HepG2 (cell line): ENCODE results near the gene NAT10. TPM values are rescaled to one million over a fixed set of nuclear protein-coding genes. Genes with fewer than 3 reads are reported as not detected.

Source experiments
- ATAC-seq: fragments of 200-7000 bp; cut with Tn5 transposase; 3 replicates; pipeline ENCODE4 v1.9.1; 2020; ENCODE audit warnings: mild to moderate bottlenecking, moderate library complexity
- BruUV-seq: library from RNA; stranded (reverse); fragments of 400-500 nt; replicated peaks from 2 replicates; lab custom pipeline; 2021; lab: Mats Ljungman, UMichigan
- CTCF ChIA-PET: fragments of 300-600 bp; formaldehyde crosslinking; extraction: SDS; loops from one replicate; lab custom pipeline; 2021; ENCODE audit warnings: low total read pairs, inconsistent platforms, low intra/inter-chr PET ratio; lab: Yijun Ruan, JAX
- POLR2A ChIA-PET: fragments of 350-600 bp; sonication (Branson Sonifier 250); formaldehyde crosslinking; loops from one replicate; lab custom pipeline; 2020; ENCODE audit warnings: antibody characterized with exemption, inconsistent platforms; lab: Yijun Ruan, JAX
- DNase-seq: peaks from one replicate; pipeline ENCODE4 v3.0.0-alpha.2; 2015; ENCODE audit warnings: low spot score
- FAIRE-seq: peaks from 3 replicates; lab custom pipeline; 2011; peaks lifted over from hg19 to GRCh38; lab: Jason Lieb, UNC
- H2AFZ ChIP-seq: one replicate; pipeline ENCODE4 v1.6.1; 2011; ENCODE audit warnings: low read length, inconsistent platforms
- H3K27ac ChIP-seq: fragments of 300-600 bp; 3 replicates; pipeline ENCODE4 v1.8.0; 2011; ENCODE audit warnings: mixed run types, mild to moderate bottlenecking, mixed read lengths, low read length, inconsistent platforms; ENCODE audit not compliant: insufficient read depth; ENCODE audit errors: extremely low read length
- H3K27me3 ChIP-seq, 2 experiments: fragments of 200-600 bp in 1 of 2; 2 replicates in 1 of 2; 3 replicates in 1 of 2; pipeline versions ENCODE4 v1.6.0 to v1.8.0; 2011; ENCODE audit warnings: low read length in 2 of 2, mild to moderate bottlenecking in 2 of 2, moderate library complexity in 2 of 2, inconsistent platforms in 1 of 2; ENCODE audit not compliant: insufficient read depth in 2 of 2, control insufficient read depth in 1 of 2
- H3K36me3 ChIP-seq, 2 experiments: fragments of 200-600 bp in 1 of 2; replicated peaks in 1 of 2; 2 replicates in 1 of 2; 3 replicates in 1 of 2; pipeline versions ENCODE4 v1.5.1 to v1.8.0; 2011; ENCODE audit warnings: low read length in 2 of 2, inconsistent platforms in 1 of 2; ENCODE audit not compliant: insufficient read depth in 2 of 2, control insufficient read depth in 1 of 2
- H3K4me1 ChIP-seq: 2 replicates; pipeline ENCODE4 v1.5.1; 2012; ENCODE audit warnings: low read length, inconsistent platforms; ENCODE audit not compliant: insufficient read depth
- H3K4me2 ChIP-seq: 2 replicates; pipeline ENCODE4 v1.6.0; 2011; ENCODE audit warnings: low read depth, low read length, inconsistent platforms
- H3K4me3 ChIP-seq, 3 experiments: fragments of 200-600 bp in 1 of 3; sonication (generic), shearing (Covaris generic) in 1 of 3; replicated peaks in 1 of 3; 2 replicates each; pipeline ENCODE4 v1.5.1; 2011 to 2016; ENCODE audit warnings: low read length in 3 of 3, inconsistent platforms in 2 of 3, low read depth in 2 of 3, mild to moderate bottlenecking in 2 of 3, control low read depth in 1 of 3, mixed read lengths in 1 of 3; ENCODE audit not compliant: insufficient read depth in 1 of 3
- H3K79me2 ChIP-seq: one replicate; pipeline ENCODE4 v1.6.1; 2011; ENCODE audit warnings: low read length, inconsistent platforms; ENCODE audit not compliant: insufficient read depth
- H3K9ac ChIP-seq: 2 replicates; pipeline ENCODE4 v1.6.0; 2011; ENCODE audit warnings: mild to moderate bottlenecking, low read depth, low read length, inconsistent platforms; ENCODE audit not compliant: insufficient read depth
- H3K9me3 ChIP-seq: 2 replicates; pipeline ENCODE4 v1.5.1; 2012; ENCODE audit warnings: mild to moderate bottlenecking, low read length
- H4K20me1 ChIP-seq: 2 replicates; pipeline ENCODE4 v1.6.0; 2011; ENCODE audit warnings: inconsistent platforms, mild to moderate bottlenecking, low read length, moderate library complexity; ENCODE audit not compliant: insufficient read depth
- ATAD3A ChIP-seq: sonication (generic); formaldehyde crosslinking; IDR thresholded peaks from 2 replicates; pipeline ENCODE4 v1.4.0; 2020; ENCODE audit warnings: missing genetic modification reagents
- CTCF ChIP-seq: sonication (generic); formaldehyde crosslinking; IDR thresholded peaks from 2 replicates; pipeline ENCODE4 v1.5.0; 2020; ENCODE audit warnings: mild to moderate bottlenecking, missing genetic modification reagents, moderate library complexity
- ETV5 ChIP-seq: IDR thresholded peaks from 2 replicates; pipeline ENCODE4 v1.6.1; 2018; ENCODE audit warnings: missing biosample characterization, missing genetic modification reagents, inconsistent platforms, borderline replicate concordance
- GATAD1 ChIP-seq: IDR thresholded peaks from 2 replicates; pipeline ENCODE4 v1.6.1; 2016; ENCODE audit warnings: missing genetic modification reagents, missing compliant biosample characterization
- GPBP1L1 ChIP-seq: sonication (generic); formaldehyde crosslinking; IDR thresholded peaks from 2 replicates; pipeline ENCODE4 v1.5.0; 2020; ENCODE audit warnings: mild to moderate bottlenecking, missing genetic modification reagents
- MIER2 ChIP-seq: IDR thresholded peaks from 2 replicates; pipeline ENCODE4 v1.6.1; 2016; ENCODE audit warnings: missing biosample characterization, missing genetic modification reagents
- NFE2 ChIP-seq: sonication (generic); formaldehyde crosslinking; IDR thresholded peaks from 2 replicates; pipeline ENCODE4 v1.4.0; 2020; ENCODE audit warnings: missing genetic modification reagents
- NFE2L2 ChIP-seq: fragments of 150-350 bp; IDR thresholded peaks from 2 replicates; pipeline ENCODE4 v1.6.1; 2014; ENCODE audit warnings: low read length
- POLR2AphosphoS5 ChIP-seq: IDR thresholded peaks from 2 replicates; pipeline ENCODE4 v1.6.1; 2012; ENCODE audit warnings: low read depth, low read length
- SKIL ChIP-seq: sonication (generic); formaldehyde crosslinking; IDR thresholded peaks from 2 replicates; pipeline ENCODE4 v1.8.0; 2022; ENCODE audit warnings: missing genetic modification reagents, mild to moderate bottlenecking, moderate library complexity, borderline replicate concordance
- SMAD1 ChIP-seq: sonication (generic); formaldehyde crosslinking; IDR thresholded peaks from 2 replicates; pipeline ENCODE4 v1.4.0; 2020; ENCODE audit warnings: missing genetic modification reagents, low read depth, mild to moderate bottlenecking, borderline replicate concordance
- SRSF4 ChIP-seq: fragments of 200-400 bp; formaldehyde crosslinking; IDR thresholded peaks from one replicate; pipeline ENCODE4 v1.6.1; 2018; ENCODE audit warnings: mild to moderate bottlenecking, low read depth, low read length, moderate library complexity; ENCODE audit not compliant: poor library complexity, severe bottlenecking
- TSC22D2 ChIP-seq: sonication (generic); formaldehyde crosslinking; IDR thresholded peaks from 2 replicates; pipeline ENCODE4 v1.5.1; 2020; ENCODE audit warnings: missing genetic modification reagents, mild to moderate bottlenecking, borderline replicate concordance
- YY1 ChIP-seq: IDR thresholded peaks from 2 replicates; pipeline ENCODE4 v1.6.1; 2011; ENCODE audit warnings: low read length, low read depth, moderate library complexity, mild to moderate bottlenecking; ENCODE audit not compliant: insufficient read depth, insufficient replicate concordance
- ZBTB7A ChIP-seq: sonication (generic); formaldehyde crosslinking; IDR thresholded peaks from 2 replicates; pipeline ENCODE4 v1.8.0; 2022; ENCODE audit warnings: mild to moderate bottlenecking, missing genetic modification reagents
- ZNF205 ChIP-seq: IDR thresholded peaks from 2 replicates; pipeline ENCODE4 v1.6.1; 2018; ENCODE audit warnings: missing biosample characterization, missing genetic modification reagents
- ZNF672 ChIP-seq: sonication (generic); formaldehyde crosslinking; IDR thresholded peaks from 2 replicates; pipeline ENCODE4 v1.8.1; 2022; ENCODE audit warnings: missing genetic modification reagents
- ZNF775 ChIP-seq: sonication (generic); formaldehyde crosslinking; IDR thresholded peaks from 2 replicates; pipeline ENCODE4 v1.4.0; 2020; ENCODE audit warnings: missing genetic modification reagents, mild to moderate bottlenecking, moderate library complexity, borderline replicate concordance
- ZUFSP ChIP-seq: sonication (generic); formaldehyde crosslinking; IDR thresholded peaks from 2 replicates; pipeline ENCODE4 v1.9.0; 2021; ENCODE audit warnings: missing genetic modification reagents, mild to moderate bottlenecking, borderline replicate concordance
- WGBS: methylation state at CpG from one replicate; pipeline ENCODE4 v1.1.6; 2017; ENCODE audit warnings: low lambda C conversion rate; 5-methylcytosine and 5-hydroxymethylcytosine counted together
- in situ Hi-C: cut with HindIII; loops from 2 replicates; pipeline ENCODE4 v1.10.0; 2017; ENCODE audit warnings: low pct_unique_long_range_greater_than_20kb; ENCODE audit not compliant: extremely low pct_ligation_motif_present
- intact Hi-C: fragments of 100-400 bp; cut with micrococcal nuclease; formaldehyde crosslinking; loops from one replicate; pipeline ENCODE4 v1.10.0; 2022; ENCODE audit not compliant: unreplicated experiment
- polyA plus RNA-seq, 8 experiments: library from polyadenylated mRNA; depleted of rRNA in 3 of 8; stranded (reverse) in 7 of 8; unstranded in 1 of 8; fragments of >200 nt; fragmentation: Illumina TruSeq in 4 of 8; extraction: Trizol in 4 of 8; gene quantifications; 2 replicates each; pipeline versions ENCODE4 v1.2.1 to v1.2.3, GENCODE V29; 2011 to 2016; ENCODE audit warnings: low read depth in 4 of 8, missing spikeins in 1 of 8, mixed read lengths in 1 of 8; ENCODE audit not compliant: insufficient read depth in 1 of 8
- total RNA-seq, 5 experiments: library from RNA; depleted of rRNA; stranded (reverse); fragments of >200 nt; fragmentation: Illumina TruSeq; extraction: Trizol; gene quantifications; 2 replicates each; pipeline ENCODE4 v1.2.3, GENCODE V29; 2016; ENCODE audit warnings: low read depth in 1 of 5

NAT10 gene
- total and polyA plus RNA-seq, 2 of the 13 experiments (the other 11 are each of a cell fraction or from before 2014, with no cell fraction given), result 33.9 to 51.9 TPM

GRCh38 chr11:34072041-34072440, 33.4 kb upstream of the NAT10 start:
- POLR2A ChIA-PET, result interaction anchor here (1.2 kb wide), 1 partner anchor 18 kb away, joined by 3 read pairs; no protein-coding TSS in a partner anchor
- peaks cover 11 to 61% of the 10 kb centered on the region in 2 experiments for H3K36me3 ChIP-seq
- no peaks in the 10 kb centered on the region for H3K9me3 ChIP-seq
- TSS peak; percentile 28 for BruUV-seq
- in situ Hi-C loops, result no loop called here
- H3K4me1 ChIP-seq, result peaks cover 14% of the 10 kb centered on the region
- intact Hi-C loops, result no loop called here
- TF ChIP-seq ZNF205 (CRISPR knock-in tag) (no peak), YY1 (no peak), NFE2L2 (no peak), ZUFSP (no peak), GATAD1 (no peak), POLR2AphosphoS5 (no peak), SKIL (no peak), TSC22D2 (CRISPR knock-in tag) (no peak), NFE2 (CRISPR knock-in tag) (no peak), GPBP1L1 (CRISPR knock-in tag) (no peak), CTCF (CRISPR knock-in tag) (no peak), SMAD1 (CRISPR knock-in tag) (no peak), ETV5 (CRISPR knock-in tag) (no peak), ZBTB7A (CRISPR knock-in tag) (no peak), ATAD3A (CRISPR knock-in tag) (no peak), SRSF4 (no peak), MIER2 (CRISPR knock-in tag) (no peak), ZNF775 (CRISPR knock-in tag) (no peak), ZNF672 (CRISPR knock-in tag) (no peak)
- TF ChIP-seq, all 625 proteins: peak for 0
- no peaks in the 10 kb centered on the region for H3K27me3 ChIP-seq
- peaks cover 67% of the 10 kb centered on the region for H3K79me2 ChIP-seq
- no peak overlapping the region for H3K4me3 ChIP-seq
- FAIRE-seq, result no peak
- no peak overlapping the region for H2AFZ ChIP-seq
- H4K20me1 ChIP-seq, result peaks cover 44% of the 10 kb centered on the region
- H3K27ac ChIP-seq, result no peak overlapping the region
- CTCF ChIA-PET, result no interaction called here
- 100% methylated on average over 3 of the region's 3 CpGs for WGBS
- H3K9ac ChIP-seq, result no peak overlapping the region
- DNase-seq, result no peak
- no peak overlapping the region for H3K4me2 ChIP-seq
- ATAC-seq, result no peak
